HG03097 (cell line): ENCODE data around the gene VSTM1.

Experiments
- ATAC-seq: cut with Tn5 transposase; IDR thresholded peaks from one replicate; pipeline ENCODE4 v1.9.1; 2021; ENCODE audit not compliant: unreplicated experiment, low FRiP score

Gene VSTM1

DNA sequence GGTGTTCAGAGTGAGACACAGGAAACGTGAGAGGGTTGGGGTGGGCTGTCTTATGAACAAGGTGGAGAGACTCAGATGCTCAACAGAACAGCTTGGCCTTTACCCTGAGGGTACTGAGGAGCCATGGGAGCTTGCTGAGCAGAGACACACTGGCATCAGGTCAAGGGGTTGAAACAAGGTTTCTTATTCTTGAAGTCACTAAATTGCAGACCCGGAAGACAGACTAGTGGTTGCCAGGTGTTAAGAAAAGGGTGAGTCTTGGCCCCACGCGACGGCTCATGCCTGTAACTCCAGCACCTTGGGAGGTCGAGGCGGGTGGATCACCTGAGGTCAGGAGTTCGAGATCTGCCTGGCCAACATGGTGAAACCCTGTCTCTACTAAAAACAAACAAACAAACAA, 49.8 kb downstream of the VSTM1 start:
- no peak for ATAC-seq

- no peak for ATAC-seq
Observed at GRCh38 chr19:54011507-54012211, 52.0 kb downstream of the VSTM1 start.

GRCh38 chr19:54010474-54010873, 53.2 kb downstream of the VSTM1 start:
- ATAC-seq: no peak

- ATAC-seq: no peak
Observed at GRCh38 chr19:54009440-54009839, 54.3 kb downstream of the VSTM1 start.

DNA sequence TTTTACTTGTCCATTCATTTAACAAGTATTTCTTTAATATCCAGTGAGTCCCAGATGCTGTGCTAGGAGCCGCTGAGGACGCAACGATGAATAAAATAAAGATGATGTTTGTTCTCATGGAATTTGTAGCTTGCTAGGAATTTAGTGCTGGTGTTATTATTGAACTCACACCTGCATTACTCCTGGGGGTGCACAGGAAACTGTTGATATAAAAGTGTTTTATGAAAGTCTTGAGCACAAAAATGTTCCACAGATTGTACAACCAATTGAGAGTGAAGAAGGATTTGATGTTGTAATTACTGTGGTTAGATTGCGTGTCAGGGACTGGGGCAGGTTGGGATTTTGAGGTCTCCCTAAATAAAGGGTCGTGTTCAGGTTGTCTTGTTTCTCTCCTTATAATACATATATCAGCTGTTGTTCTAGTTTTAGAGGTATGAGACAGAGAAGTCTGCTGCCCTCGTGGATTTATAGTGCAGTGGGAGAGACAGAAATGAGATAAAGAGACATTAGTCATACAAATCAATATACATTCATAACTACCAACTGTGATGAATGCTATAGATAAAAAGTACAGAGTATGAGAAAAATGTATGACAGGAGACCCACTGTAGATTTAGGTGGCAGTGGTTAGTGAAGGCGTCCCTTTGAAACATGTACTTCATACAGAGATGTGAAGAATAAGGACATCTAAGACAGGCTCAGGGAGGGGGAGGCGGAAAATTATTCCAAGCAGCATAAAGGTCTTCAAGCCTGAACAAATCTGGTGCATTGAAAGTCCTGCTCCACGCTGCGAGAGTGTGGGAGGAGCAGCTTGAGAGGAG, 61.0 kb downstream of the VSTM1 start:
- no peak for ATAC-seq

DNA sequence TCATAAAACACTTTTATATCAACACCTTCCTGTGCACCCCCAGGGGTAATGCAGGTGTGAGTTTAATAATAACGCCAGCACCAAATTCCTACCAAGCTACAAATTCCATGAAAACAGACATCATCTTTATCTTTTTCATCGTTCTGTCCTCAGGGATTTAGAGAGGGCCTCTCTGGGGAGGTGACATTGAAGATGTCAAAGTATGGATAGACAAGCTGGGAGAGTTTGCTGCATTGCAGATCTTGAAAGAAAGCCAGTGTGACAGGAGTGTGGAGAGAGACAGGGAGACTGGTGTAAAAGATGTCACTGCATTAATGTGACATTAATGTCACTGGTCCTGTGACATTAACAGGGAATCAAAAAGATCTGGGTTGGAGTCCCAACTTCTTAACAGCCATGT, 62.2 kb downstream of the VSTM1 start:
- no peak for ATAC-seq

- no peak for ATAC-seq
Observed at GRCh38 chr19:53999694-54000093, 64.0 kb downstream of the VSTM1 start.

GRCh38 chr19:53998223-53998622, 65.5 kb downstream of the VSTM1 start:
- ATAC-seq: no peak

DNA sequence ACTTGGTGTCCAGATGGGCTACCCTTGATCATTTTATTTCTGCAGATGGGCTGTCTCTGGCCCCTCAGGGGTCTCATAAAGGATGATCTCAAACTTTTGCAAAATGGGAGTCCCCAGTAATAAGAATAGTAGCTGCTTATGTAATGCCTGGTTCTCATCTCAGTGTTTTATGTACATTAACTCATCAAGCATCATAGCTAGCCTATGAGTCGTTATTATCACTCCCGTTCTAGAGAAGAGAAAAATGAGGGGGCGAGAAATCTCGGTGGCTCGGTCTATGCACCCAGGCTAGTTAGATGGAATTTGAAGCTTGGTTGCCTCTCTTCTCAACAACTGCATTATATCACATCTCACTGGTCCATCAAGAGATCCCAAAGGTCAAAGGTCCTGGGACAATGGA, 68.9 kb downstream of the VSTM1 start:
- ATAC-seq: no peak

DNA sequence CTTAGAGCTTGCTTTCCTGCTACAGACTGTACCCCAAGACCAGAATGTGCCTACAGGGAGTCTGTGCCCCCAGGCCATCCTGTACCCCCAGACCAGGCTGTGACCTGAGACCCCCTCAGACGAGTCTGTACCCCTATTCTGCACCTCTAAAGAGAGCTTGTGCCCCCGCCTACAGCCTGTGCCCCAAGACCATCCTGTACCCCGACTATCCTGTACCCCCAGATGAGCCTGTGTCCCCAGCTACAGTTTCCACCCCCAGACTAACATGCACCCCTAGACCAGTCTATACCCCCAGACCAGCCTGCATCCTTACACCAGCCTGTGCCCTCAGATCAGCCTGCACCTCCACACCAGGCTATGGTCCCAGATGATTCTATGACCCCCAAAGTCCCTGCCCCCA, 70.2 kb downstream of the VSTM1 start:
- no peak for ATAC-seq

DNA sequence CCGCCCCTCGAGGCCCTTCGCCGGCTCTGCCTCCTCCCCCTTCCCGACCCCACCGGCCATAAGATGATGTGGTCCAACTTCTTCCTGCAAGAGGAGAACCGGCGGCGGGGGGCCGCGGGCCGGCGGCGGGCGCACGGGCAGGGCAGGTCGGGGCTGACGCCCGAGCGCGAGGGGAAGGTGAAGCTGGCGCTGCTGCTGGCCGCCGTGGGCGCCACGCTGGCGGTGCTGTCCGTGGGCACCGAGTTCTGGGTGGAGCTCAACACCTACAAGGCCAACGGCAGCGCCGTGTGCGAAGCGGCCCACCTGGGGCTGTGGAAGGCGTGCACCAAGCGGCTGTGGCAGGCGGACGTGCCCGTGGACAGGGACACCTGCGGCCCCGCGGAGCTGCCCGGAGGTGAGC, 70.9 kb downstream of the VSTM1 start:
- no peak for ATAC-seq

- no peak for ATAC-seq
Observed at GRCh38 chr19:53992211-53992610, 71.5 kb downstream of the VSTM1 start.

GRCh38 chr19:53991224-53992113, 72.2 kb downstream of the VSTM1 start, which contains the start of gene CACNG6:
TSS of gene CACNG6 (plus strand) at chr19:53991637. CDS start at chr19:53992878, 1,241 bp downstream.
- no peak for ATAC-seq
